NB4 (cell line): ENCODE results near the gene SECISBP2L.

ENCODE experiments used
- MYC ChIP-seq: IDR thresholded peaks from 2 replicates; pipeline ENCODE4 v1.6.1; 2011; ENCODE audit warnings: low read depth, low read length
- POLR2A ChIP-seq: IDR thresholded peaks from 2 replicates; pipeline ENCODE4 v1.6.1; 2011; ENCODE audit warnings: mild to moderate bottlenecking; ENCODE audit not compliant: insufficient read length; ENCODE audit errors: extremely low read depth
- TF ChIP-seq, protein P1 (sequence below): IDR thresholded peaks from one replicate; pipeline ENCODE4 v1.5.1; 2012; ENCODE audit warnings: low read depth, low read length
- TF ChIP-seq, protein P2 (sequence below): IDR thresholded peaks from 2 replicates; pipeline ENCODE4 v1.6.1; 2011; ENCODE audit warnings: low read depth, low read length

DNA sequence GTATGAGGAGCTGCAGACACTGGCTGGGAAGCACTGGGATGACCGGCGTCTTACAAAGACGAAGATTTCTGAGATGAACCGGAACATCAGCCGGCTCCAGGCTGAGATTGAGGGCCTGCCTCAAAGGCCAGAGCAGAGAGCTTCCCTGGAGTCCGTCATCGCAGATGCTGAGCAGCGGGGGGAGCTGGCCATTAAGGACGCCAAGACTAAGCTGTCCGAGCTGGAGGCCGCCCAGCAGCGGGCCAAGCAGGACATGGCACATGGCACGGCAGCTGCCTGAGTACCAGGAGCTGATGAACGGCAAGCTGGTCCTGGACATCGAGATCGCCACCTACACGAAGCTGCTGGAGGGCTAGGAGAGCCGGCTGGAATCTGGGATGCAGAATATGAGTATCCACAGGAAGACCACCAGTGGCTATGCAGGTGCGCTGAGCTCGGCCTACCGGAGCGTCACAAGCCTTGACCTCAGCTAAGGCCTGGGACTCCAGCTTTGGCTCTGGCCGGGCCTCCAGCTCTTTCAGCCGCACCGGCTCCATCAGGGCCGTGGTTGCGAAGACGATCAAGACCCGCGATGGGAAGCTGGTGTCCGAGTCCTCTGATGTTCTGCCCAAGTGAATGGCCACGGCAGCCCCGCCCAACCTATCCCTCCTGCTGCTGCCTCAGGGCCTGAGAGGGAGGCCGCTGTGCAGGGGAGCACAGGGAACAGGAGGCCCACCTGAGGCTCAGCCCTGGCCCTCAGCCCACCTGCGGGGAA is 73.3 kb downstream of the SECISBP2L start:
- TF ChIP-seq, protein P1, sequence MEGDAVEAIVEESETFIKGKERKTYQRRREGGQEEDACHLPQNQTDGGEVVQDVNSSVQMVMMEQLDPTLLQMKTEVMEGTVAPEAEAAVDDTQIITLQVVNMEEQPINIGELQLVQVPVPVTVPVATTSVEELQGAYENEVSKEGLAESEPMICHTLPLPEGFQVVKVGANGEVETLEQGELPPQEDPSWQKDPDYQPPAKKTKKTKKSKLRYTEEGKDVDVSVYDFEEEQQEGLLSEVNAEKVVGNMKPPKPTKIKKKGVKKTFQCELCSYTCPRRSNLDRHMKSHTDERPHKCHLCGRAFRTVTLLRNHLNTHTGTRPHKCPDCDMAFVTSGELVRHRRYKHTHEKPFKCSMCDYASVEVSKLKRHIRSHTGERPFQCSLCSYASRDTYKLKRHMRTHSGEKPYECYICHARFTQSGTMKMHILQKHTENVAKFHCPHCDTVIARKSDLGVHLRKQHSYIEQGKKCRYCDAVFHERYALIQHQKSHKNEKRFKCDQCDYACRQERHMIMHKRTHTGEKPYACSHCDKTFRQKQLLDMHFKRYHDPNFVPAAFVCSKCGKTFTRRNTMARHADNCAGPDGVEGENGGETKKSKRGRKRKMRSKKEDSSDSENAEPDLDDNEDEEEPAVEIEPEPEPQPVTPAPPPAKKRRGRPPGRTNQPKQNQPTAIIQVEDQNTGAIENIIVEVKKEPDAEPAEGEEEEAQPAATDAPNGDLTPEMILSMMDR, result no peak
- TF ChIP-seq POLR2A (no peak), MYC (no peak)
- TF ChIP-seq, protein P2, sequence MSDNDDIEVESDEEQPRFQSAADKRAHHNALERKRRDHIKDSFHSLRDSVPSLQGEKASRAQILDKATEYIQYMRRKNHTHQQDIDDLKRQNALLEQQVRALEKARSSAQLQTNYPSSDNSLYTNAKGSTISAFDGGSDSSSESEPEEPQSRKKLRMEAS, result no peak
